ENCODE results near the gene CTBP1. TPM values are rescaled to one million over a fixed set of nuclear protein-coding genes. Genes with fewer than 3 reads are reported as not detected.

CTBP1 gene
- total RNA-seq, 1 donor from 2014 or later: 203 TPM

DNA sequence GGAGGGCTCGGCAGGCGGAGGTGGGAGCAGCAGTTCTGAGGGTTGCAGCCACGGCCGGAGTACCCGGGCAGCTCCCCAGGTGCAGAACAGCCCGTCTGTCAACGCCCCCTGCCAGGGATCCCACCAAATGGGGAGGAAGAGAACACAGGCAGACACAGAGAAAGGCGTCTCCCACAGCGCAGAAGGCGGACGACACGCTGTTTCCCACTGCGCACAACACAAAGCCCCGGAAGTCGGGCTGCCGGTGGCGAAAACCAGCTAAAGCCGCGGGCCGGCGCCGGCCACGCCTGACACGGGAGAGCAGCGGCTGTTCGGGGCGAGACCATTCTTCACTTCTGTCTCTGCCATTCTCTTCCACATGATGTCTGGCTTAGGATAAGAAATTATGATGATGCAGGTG, 31.6 kb downstream of the CTBP1 start:
- Mint-ChIP-seq H3K4me1 (ENCODE audit: low read depth) (peaks cover 27% of the 10 kb centered on the region), H3K4me3 (peak overlapping the region; percentile 60), H3K27me3 (ENCODE audit: insufficient read depth) (no peaks in the 10 kb centered on the region), H3K27ac (peak overlapping the region; percentile 87), H3K9me3 (no peaks in the 10 kb centered on the region), H3K36me3 (ENCODE audit: low read depth) (peaks cover 37% of the 10 kb centered on the region)
- no peak for DNase-seq (ENCODE audit: low spot score)
- intact Hi-C loops (cut with micrococcal nuclease): loop anchor here (1.0 kb wide), 1 partner anchor 50 kb away; no protein-coding TSS in a partner anchor

DNA sequence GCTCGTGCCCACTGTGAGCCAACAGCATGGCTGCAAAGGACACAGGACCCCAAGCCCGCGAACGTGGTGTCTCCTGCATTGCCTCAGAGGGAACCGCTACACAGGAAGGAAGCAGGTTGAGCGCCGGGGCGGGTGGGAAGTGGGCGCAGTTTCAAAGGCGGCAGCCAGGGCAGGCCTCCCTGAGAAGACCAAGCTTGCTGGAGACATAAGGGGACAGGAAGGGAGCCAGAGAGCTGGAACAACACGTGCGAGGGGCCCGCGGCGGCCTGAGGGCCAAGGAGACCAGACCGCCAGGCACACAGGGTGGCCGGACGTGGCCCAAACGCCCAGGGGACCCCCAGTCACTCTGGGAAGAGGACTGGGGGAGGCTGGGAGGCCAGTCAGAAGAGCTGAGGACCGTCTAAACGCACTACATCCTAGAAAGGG, 32.0 kb downstream of the CTBP1 start:
- H3K27ac Mint-ChIP-seq: peak overlapping the region; percentile 87
- intact Hi-C loops (cut with micrococcal nuclease): loop anchor here (1.0 kb wide), 2 partner anchors 15 to 50 kb away; no protein-coding TSS in a partner anchor
- H3K9me3 Mint-ChIP-seq: no peaks in the 10 kb centered on the region
- H3K4me1 Mint-ChIP-seq (ENCODE audit: low read depth): peaks cover 27% of the 10 kb centered on the region
- H3K4me3 Mint-ChIP-seq: peak overlapping the region; percentile 60
- H3K27me3 Mint-ChIP-seq (ENCODE audit: insufficient read depth): no peaks in the 10 kb centered on the region
- DNase-seq (ENCODE audit: low spot score): peak; percentile 61
- H3K36me3 Mint-ChIP-seq (ENCODE audit: low read depth): peaks cover 38% of the 10 kb centered on the region

DNA sequence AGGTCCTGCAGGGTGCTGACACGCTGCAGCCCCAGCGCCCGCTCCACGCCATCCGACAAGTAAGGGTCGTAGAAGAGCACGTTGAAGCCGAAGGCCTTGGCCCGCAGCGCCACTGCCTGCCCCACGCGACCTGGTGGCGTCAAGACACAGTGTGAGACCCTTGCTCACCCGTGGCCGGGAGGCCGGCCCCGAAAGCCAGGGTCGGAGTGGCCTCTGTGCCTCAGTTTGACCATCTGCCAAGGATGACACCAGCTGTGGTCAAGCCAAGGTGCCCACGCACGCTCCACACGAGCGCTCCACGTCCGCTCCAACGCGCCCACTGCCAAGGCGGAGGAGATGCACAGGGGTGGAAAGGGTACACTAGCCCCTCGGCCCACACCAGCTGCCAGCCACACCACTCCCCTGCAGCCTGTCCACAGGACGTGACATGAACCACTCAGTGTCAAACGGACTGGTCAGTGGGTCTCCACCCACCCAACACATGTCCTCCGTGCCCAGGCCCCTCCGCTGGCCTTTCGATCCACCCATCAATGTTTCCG, 32.8 kb downstream of the CTBP1 start:
- DNase-seq (ENCODE audit: low spot score): no peak
- peaks cover 34% of the 10 kb centered on the region for H3K36me3 Mint-ChIP-seq (ENCODE audit: low read depth)
- peak overlapping the region; percentile 60 for H3K4me3 Mint-ChIP-seq
- H3K27ac Mint-ChIP-seq: peak overlapping the region; percentile 87
- H3K9me3 Mint-ChIP-seq: no peaks in the 10 kb centered on the region
- H3K4me1 Mint-ChIP-seq (ENCODE audit: low read depth): peaks cover 27% of the 10 kb centered on the region
- intact Hi-C loops (cut with micrococcal nuclease): loop anchor here (1.0 kb wide), 1 partner anchor 14 kb away; no protein-coding TSS in a partner anchor
- H3K27me3 Mint-ChIP-seq (ENCODE audit: insufficient read depth): no peaks in the 10 kb centered on the region

GRCh38 chr4:1215141-1216075, 33.5 kb downstream of the CTBP1 start:
- peak overlapping the region; percentile 58 for H3K27ac Mint-ChIP-seq
- no peaks in the 10 kb centered on the region for H3K27me3 Mint-ChIP-seq (ENCODE audit: insufficient read depth)
- H3K4me3 Mint-ChIP-seq: no peak overlapping the region
- no peak for DNase-seq (ENCODE audit: low spot score)
- intact Hi-C loops (cut with micrococcal nuclease): loop anchor here (1.0 kb wide), 1 partner anchor 13 kb away; no protein-coding TSS in a partner anchor
- peaks cover 27% of the 10 kb centered on the region for H3K4me1 Mint-ChIP-seq (ENCODE audit: low read depth)
- no peaks in the 10 kb centered on the region for H3K9me3 Mint-ChIP-seq
- H3K36me3 Mint-ChIP-seq (ENCODE audit: low read depth): peaks cover 27% of the 10 kb centered on the region

- Mint-ChIP-seq H3K27me3 (ENCODE audit: insufficient read depth) (no peaks in the 10 kb centered on the region), H3K4me3 (no peak overlapping the region), H3K9me3 (no peaks in the 10 kb centered on the region), H3K27ac (no peak overlapping the region), H3K36me3 (ENCODE audit: low read depth) (peaks cover 22% of the 10 kb centered on the region), H3K4me1 (ENCODE audit: low read depth) (peaks cover 23% of the 10 kb centered on the region)
- intact Hi-C loops (cut with micrococcal nuclease): no loop called here
- DNase-seq (ENCODE audit: low spot score): no peak
Observed at GRCh38 chr4:1214101-1215095, 34.5 kb downstream of the CTBP1 start.

DNA sequence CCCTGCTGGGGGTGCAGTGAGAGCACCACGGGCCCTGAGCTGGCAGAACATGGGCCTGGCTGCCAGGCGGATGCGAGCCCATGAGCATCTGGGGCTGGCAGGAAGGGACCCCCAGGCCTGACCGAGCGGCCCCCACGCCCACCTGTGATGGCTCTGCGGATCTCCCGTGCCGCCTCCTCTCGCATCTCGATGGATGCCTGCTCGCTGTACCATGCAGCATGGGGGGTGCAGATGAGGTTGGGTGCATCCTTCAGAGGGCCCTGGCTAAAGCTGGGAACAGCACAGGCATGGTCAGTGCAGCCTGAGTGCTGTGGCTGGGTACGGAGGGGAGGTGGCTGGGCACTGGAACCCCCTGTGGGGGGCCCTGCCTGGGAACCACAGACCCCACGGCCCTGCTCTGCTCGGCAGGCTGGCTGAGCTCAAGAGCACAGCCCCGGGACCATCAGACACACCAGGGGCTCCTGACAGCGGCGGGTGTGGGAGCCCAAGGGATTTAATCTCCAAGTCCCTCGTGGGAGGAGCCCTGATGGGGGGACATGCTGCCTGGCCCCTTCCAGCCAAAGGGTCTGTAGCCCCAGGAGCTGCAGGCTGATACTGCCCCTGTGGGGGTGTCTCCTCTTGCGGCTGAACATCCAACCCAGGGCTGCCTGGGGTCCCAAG, 35.5 kb downstream of the CTBP1 start:
- Mint-ChIP-seq H3K9me3 (no peaks in the 10 kb centered on the region), H3K36me3 (ENCODE audit: low read depth) (peaks cover 17% of the 10 kb centered on the region), H3K4me3 (no peak overlapping the region), H3K27ac (no peak overlapping the region), H3K27me3 (ENCODE audit: insufficient read depth) (no peaks in the 10 kb centered on the region), H3K4me1 (ENCODE audit: low read depth) (peaks cover 19% of the 10 kb centered on the region)
- intact Hi-C loops (cut with micrococcal nuclease): no loop called here
- no peak for DNase-seq (ENCODE audit: low spot score)

DNA sequence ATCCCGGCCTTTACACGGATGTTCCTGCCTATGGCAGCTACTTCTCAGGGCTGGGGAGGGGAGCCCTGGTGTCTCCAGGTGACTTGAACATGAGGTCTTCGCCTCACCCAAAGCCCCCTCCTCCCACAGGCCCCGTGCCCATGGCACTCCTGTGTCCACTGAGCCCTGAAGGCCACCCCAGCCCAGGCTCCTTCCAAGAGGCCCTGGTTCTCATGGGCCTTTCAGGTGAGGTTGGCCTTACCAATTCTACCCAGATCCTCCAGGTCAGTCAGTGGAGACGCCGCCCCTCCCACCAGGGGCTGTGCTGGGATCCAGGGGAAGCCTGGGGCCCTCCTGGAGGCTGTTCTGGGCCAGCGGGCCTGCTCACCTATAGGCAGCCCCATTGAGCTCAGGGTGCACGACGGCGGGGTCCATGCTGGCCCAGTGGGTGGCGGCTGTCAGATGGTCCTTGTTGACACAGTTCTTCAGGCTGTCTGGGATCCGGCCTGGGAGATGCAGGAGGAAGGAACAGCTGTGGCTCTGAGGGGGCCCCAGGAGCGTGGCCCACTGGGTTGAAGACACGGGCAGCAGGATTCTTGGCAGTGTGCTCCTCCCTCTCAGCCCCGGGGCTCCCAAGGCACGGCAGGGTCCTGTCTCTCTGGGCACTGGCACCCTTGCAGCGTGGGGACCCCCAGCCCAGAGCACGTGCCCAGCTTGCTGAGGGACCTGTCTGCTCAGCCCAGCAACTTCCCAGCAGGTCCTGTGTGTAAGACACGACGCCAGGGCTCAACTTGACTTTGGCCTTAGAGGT, 36.2 kb downstream of the CTBP1 start:
- Mint-ChIP-seq H3K27ac (no peak overlapping the region), H3K4me1 (ENCODE audit: low read depth) (peaks cover 16% of the 10 kb centered on the region), H3K4me3 (no peak overlapping the region), H3K27me3 (ENCODE audit: insufficient read depth) (no peaks in the 10 kb centered on the region), H3K36me3 (ENCODE audit: low read depth) (peaks cover 13% of the 10 kb centered on the region), H3K9me3 (no peaks in the 10 kb centered on the region)
- DNase-seq (ENCODE audit: low spot score): no peak
- intact Hi-C loops (cut with micrococcal nuclease): no loop called here

DNA sequence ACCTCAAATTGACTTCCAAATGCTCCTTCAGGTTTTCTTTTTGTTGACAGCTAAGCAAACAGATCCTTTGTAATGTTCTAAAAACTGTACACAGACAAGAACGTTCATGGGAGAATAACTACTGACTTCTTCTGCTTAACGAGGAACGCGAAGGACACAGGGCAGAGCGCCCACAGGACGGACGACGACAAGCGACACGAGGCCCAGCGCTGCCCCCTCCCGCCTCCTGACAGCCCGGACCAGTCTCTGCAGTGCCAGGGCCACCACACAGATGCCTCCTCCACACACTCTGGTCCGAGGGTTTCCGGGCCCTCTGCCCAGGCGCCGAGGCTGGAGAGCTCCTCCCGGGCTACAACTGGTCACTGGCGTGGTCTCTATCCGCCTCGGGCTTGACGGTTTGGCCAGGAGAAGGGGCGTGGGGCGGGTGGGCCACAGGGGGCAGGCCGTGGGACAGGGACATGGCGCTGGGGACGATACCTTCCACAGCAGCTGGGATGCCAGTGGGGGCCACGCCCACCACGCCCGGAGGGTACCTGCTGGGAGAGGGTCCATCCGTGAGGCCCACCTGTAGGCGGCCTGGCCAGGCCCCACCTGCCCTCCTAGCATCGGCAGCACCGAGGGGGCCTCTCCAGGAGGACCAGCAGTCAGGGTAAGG, 36.9 kb downstream of the CTBP1 start:
- Mint-ChIP-seq H3K36me3 (ENCODE audit: low read depth) (peaks cover 9% of the 10 kb centered on the region), H3K27me3 (ENCODE audit: insufficient read depth) (no peaks in the 10 kb centered on the region), H3K4me3 (no peak overlapping the region), H3K9me3 (no peaks in the 10 kb centered on the region), H3K4me1 (ENCODE audit: low read depth) (peaks cover 9% of the 10 kb centered on the region), H3K27ac (no peak overlapping the region)
- intact Hi-C loops (cut with micrococcal nuclease): no loop called here
- no peak for DNase-seq (ENCODE audit: low spot score)

DNA sequence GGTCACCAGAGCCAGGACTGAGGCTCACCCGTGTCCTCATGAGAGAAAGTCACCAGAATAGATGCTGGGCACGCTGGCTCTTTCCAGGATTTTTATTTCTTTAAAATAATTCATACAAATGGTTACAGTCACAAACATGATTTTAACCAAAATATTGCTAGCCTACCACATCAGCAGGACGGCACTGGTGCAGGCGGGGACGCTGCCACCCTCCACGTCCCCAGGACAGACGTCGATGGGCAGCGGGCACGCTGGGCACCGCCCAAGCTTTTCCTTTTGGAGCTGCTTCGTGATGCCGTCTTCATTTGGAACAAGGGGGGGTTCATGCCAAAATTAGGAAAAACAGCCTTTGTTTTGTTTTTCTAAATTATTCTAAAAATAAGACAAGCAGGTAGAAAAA, 37.6 kb downstream of the CTBP1 start:
- H3K4me3 Mint-ChIP-seq: no peak overlapping the region
- peaks cover 3% of the 10 kb centered on the region for H3K4me1 Mint-ChIP-seq (ENCODE audit: low read depth)
- H3K27ac Mint-ChIP-seq: no peak overlapping the region
- DNase-seq (ENCODE audit: low spot score): no peak
- no peaks in the 10 kb centered on the region for H3K27me3 Mint-ChIP-seq (ENCODE audit: insufficient read depth)
- intact Hi-C loops (cut with micrococcal nuclease): no loop called here
- H3K9me3 Mint-ChIP-seq: no peaks in the 10 kb centered on the region
- H3K36me3 Mint-ChIP-seq (ENCODE audit: low read depth): peaks cover 4% of the 10 kb centered on the region

- H3K4me3 Mint-ChIP-seq: no peak overlapping the region
- DNase-seq (ENCODE audit: low spot score): no peak
- H3K4me1 Mint-ChIP-seq (ENCODE audit: low read depth): no peaks in the 10 kb centered on the region
- intact Hi-C loops (cut with micrococcal nuclease): no loop called here
- H3K27me3 Mint-ChIP-seq (ENCODE audit: insufficient read depth): no peaks in the 10 kb centered on the region
- H3K36me3 Mint-ChIP-seq (ENCODE audit: low read depth): peaks cover 4% of the 10 kb centered on the region
- no peak overlapping the region for H3K27ac Mint-ChIP-seq
- H3K9me3 Mint-ChIP-seq: no peaks in the 10 kb centered on the region
Observed at GRCh38 chr4:1210971-1211370, 38.0 kb downstream of the CTBP1 start.

- DNase-seq (ENCODE audit: low spot score): no peak
- Mint-ChIP-seq H3K4me3 (no peak overlapping the region), H3K27me3 (ENCODE audit: insufficient read depth) (no peaks in the 10 kb centered on the region), H3K9me3 (no peaks in the 10 kb centered on the region), H3K36me3 (ENCODE audit: low read depth) (peaks cover 4% of the 10 kb centered on the region), H3K27ac (no peak overlapping the region), H3K4me1 (ENCODE audit: low read depth) (no peaks in the 10 kb centered on the region)
- intact Hi-C loops (cut with micrococcal nuclease): no loop called here
Observed at GRCh38 chr4:1210241-1210841, 38.6 kb downstream of the CTBP1 start.

Measured in activated T-helper 1 cell treated with anti-CD3 and anti-CD28 coated beads, Interleukin-12 subunit alpha, Interleukin-12 subunit beta, Interleukin-2, Interleukin-4 antibody, amounts not matched to agents 30 ng/mL and 10 ng/mL and 1 ng/mL, durations not matched to agents 14 hours and 24 hours and 36 hours (primary cell).